ENCODE measurements around the gene CAMK2D. TPM values are rescaled to one million over a fixed set of nuclear protein-coding genes. Genes with fewer than 3 reads are reported as not detected.

Gene CAMK2D
- total RNA-seq, 1 donor from 2014 or later: 46.1 TPM

- no peaks in the 10 kb centered on the region for H3K9me3 ChIP-seq
- no peak for ATAC-seq
- TF ChIP-seq CTCF (IDR thresholded peaks at IDR 0.05): no peak
Observed at GRCh38 chr4:113666386-113667114, 95.0 kb downstream of the CAMK2D start.

DNA sequence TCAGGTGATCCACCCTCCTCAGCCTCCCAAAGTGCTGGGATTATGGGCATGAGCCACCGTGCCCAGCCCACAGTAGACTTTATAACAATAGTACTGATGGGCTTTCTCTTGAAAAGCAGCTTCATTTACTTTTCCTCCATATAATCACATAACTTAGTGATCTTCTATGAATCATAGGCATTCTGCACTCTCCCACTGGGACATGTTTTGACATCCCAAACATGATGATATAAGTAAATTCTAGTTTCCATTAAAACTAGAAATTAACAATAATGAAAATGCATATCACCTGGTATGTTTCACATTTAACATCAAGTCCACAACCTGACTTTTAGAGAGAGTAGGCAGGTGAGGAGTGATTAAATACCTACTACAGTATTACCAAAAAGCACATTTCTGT lies 96.5 kb downstream of the CAMK2D start:
- intact Hi-C loops (cut with DNase I): no loop called here
- H3K36me3 ChIP-seq: no peaks in the 10 kb centered on the region
- no peaks in the 10 kb centered on the region for H3K4me1 ChIP-seq
- no peak overlapping the region for H3K27ac ChIP-seq
- no peak overlapping the region for H3K4me3 ChIP-seq
- TF ChIP-seq CTCF (IDR thresholded peaks at IDR 0.05): no peak
- H3K9me3 ChIP-seq: no peaks in the 10 kb centered on the region
- ATAC-seq (no peak), DNase-seq (no peak)
- no peaks in the 10 kb centered on the region for H3K27me3 ChIP-seq

More at GRCh38 chr4:113666386-113667114, 95.0 kb downstream of the CAMK2D start:
- no peak overlapping the region for H3K4me3 ChIP-seq
- no peaks in the 10 kb centered on the region for H3K36me3 ChIP-seq
- H3K27me3 ChIP-seq: no peaks in the 10 kb centered on the region
- DNase-seq: no peak
- H3K27ac ChIP-seq: no peak overlapping the region
- no peaks in the 10 kb centered on the region for H3K4me1 ChIP-seq
- intact Hi-C loops (cut with DNase I): no loop called here

GRCh38 chr4:113662581-113662980 lies 99.0 kb downstream of the CAMK2D start:
- Histone ChIP-seq H3K4me3 (no peak overlapping the region), H3K27ac (no peak overlapping the region), H3K36me3 (no peaks in the 10 kb centered on the region), H3K27me3 (no peaks in the 10 kb centered on the region), H3K9me3 (no peaks in the 10 kb centered on the region), H3K4me1 (no peaks in the 10 kb centered on the region)
- ATAC-seq (no peak), DNase-seq (no peak)
- TF ChIP-seq CTCF (IDR thresholded peaks at IDR 0.05): no peak
- intact Hi-C loops (cut with DNase I): no loop called here

DNA sequence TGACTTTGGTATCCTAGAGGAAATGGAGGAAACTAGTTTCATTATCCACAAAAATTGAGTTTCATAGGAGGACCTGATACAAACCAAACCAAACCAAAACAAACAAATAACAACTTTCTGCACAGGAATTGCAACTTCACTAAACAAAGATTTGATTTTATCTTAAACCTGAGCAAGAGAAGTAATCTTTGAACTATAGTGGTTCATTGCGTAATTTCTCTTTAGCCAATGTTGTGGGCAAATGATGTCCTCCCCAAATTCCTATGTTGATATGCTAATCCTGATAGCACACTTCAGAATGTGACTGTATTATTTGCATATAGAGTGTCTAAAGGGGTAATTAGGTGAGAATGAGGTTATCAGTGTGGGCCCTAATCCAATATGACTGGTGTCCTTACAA lies 102.4 kb downstream of the CAMK2D start:
- no peaks in the 10 kb centered on the region for H3K36me3 ChIP-seq
- no peak for ATAC-seq
- H3K27ac ChIP-seq: no peak overlapping the region
- H3K4me3 ChIP-seq: no peak overlapping the region
- DNase-seq: no peak
- intact Hi-C loops (cut with DNase I): no loop called here
- no peaks in the 10 kb centered on the region for H3K27me3 ChIP-seq
- TF ChIP-seq CTCF (IDR thresholded peaks at IDR 0.05): no peak
- no peaks in the 10 kb centered on the region for H3K4me1 ChIP-seq
- H3K9me3 ChIP-seq: no peaks in the 10 kb centered on the region

- H3K27ac ChIP-seq: no peak overlapping the region
- no peak for DNase-seq
- no peaks in the 10 kb centered on the region for H3K36me3 ChIP-seq
- H3K9me3 ChIP-seq: no peaks in the 10 kb centered on the region
- H3K27me3 ChIP-seq: no peaks in the 10 kb centered on the region
- no peak overlapping the region for H3K4me3 ChIP-seq
- intact Hi-C loops (cut with DNase I): no loop called here
- H3K4me1 ChIP-seq: no peaks in the 10 kb centered on the region
- no peak for TF ChIP-seq CTCF (IDR thresholded peaks at IDR 0.05)
- ATAC-seq: no peak
Observed at GRCh38 chr4:113657586-113658233, 103.8 kb downstream of the CAMK2D start.
